Measurements from ENCODE around the gene NCAM1.

The NCAM1 gene

DNA sequence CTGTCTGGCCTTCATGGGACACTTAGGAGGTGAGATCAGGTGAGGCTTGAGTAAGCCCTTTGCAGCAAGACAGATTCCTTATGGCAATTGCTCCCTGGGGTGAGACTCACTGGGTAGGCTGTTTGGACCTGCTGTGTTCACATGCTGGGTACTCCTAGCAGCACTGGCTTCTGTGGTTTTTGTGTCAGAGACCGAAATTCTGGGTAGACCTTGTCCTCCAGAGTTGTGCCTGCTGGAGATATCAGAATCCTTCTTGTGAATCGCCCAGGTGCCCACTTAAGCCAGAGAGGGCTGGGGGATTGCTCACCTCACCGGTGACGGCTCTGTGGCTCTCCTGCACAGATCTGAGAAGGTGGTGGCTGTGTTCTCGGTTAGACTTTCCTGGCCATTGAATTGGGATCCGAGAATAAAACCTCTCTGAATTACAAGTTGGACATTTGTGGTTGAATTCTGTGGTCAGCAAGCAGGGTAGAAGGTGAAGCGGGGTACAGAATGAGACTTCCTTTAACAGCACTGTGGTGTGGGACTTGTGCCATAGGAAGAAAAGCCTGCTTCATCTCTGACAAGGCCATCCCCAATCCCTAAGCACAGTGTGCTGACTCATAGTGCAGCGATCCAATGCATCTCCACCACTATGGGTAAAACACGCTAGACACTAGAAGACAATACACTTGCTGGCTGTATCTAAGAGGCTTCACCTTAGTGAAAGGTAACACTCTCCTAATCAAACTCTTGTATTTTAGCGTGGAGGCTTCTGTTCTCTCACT lies 300.7 kb downstream of the NCAM1 start:
- no peak for DNase-seq

DNA sequence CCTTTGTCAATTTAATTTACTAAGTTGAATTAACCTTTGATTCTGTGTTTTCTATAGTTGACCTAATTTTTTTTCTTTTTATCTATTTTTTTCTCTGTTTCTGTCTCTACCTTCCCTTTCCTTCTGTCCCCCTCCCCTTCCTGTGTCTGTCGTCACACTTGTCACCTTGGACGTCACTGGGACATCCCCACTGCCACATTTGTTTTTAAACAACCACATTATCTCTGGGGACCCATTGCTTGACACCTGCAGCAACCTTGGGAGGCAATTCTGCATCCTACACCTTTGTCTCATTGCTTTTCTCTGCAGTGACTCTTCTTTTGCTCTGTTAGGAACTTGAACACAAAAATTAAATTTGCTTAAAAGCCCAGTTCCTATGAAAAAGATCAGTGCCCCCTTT lies 301.4 kb downstream of the NCAM1 start:
- no peak for DNase-seq

- DNase-seq, result no peak
Observed at GRCh38 chr11:113263458-113264259, 302.4 kb downstream of the NCAM1 start.

GRCh38 chr11:113265362-113265761 lies 304.1 kb downstream of the NCAM1 start:
- DNase-seq, result no peak

- DNase-seq, result no peak
Observed at GRCh38 chr11:113267493-113267892, 306.3 kb downstream of the NCAM1 start.

DNA sequence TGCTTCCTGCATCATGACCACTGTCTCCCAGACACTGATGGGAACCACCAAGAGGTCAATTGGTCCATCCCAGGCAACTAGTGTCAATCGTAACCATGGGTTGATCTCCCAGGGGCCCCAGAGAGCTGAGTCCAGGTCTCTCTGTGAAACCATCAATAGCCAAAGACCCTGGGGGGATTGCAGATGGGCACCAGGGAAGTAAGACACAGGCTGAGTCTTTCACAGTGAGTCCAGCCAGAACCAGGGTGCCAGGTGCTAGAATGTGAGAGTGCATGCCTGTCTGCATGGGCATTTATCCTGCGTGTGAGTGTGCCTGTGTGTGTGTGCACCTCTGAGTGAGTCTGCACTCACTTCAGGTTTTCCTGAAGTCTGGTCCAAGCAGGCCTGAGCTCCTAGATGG lies 307.9 kb downstream of the NCAM1 start:
- no peak for DNase-seq

DNA sequence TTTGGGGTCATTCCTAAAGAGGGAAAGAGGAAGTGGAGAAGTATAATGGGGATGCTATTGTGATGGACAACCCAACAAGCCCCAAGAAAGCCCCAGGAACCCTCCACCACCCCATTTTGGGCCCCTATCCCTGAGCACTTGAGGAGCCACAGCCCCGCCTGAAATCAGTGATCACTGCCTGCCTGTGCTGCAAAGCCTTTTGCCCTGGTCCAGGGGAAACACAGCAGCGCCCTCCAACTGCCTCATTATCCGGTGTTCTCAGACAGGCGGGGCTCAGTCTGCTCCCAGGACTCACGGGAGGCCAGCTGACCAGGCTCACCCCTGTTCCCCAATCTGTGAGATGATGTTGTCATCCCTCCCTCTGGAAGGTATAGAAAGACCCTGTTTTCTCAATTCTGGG lies 308.4 kb downstream of the NCAM1 start:
- DNase-seq, result no peak

GRCh38 chr11:113270080-113270479 lies 308.9 kb downstream of the NCAM1 start:
- no peak for DNase-seq

GRCh38 chr11:113271551-113272245 lies 310.5 kb downstream of the NCAM1 start:
- no peak for DNase-seq

- no peak for DNase-seq
Observed at GRCh38 chr11:113272281-113272680, 311.1 kb downstream of the NCAM1 start.

- DNase-seq, result no peak
Observed at GRCh38 chr11:113272927-113273615, 311.9 kb downstream of the NCAM1 start.

GRCh38 chr11:113273720-113274119 lies 312.5 kb downstream of the NCAM1 start:
- DNase-seq, result no peak

GRCh38 chr11:113274713-113275582 lies 313.7 kb downstream of the NCAM1 start:
- DNase-seq, result peak; percentile 77

GRCh38 chr11:113275602-113276001 lies 314.4 kb downstream of the NCAM1 start:
- DNase-seq, result no peak

DNA sequence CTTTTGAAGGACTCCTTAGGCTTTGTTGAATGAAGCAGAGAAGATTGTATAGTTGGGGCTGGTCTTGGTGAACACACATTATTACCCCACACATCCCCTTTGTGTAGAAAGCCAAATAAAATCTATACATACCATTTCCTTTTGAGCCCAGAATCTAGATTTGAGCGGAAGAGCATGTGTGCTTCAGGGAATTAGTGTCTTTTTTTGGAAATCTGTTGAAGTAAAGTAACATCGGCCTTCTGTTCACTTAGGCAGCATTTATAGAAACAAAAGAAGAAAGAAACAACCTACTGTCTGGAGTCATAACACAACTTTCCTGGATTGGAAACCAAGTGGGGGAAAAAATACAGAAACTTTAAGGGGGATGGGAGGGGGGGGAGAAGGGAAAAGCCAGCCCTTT lies 315.2 kb downstream of the NCAM1 start:
- DNase-seq, result no peak

DNA sequence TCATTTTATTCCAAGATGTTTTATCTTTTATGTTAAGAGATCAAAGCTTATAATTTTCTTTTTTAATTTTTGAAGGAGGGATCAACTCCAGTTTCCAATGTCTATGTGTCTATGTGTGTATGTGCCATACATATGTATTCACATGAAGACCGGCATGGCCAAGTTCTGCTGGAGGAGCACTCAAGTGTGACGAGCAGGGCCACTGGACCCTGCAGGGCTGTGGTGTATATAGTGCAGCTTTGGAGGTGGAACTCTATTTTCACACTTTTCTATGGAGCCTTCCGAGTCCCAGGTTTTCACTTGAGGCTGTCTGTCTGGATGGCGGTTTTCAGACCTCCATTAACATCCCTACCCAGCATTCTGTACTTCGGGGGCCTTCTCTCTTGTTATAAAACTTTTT lies 316.7 kb downstream of the NCAM1 start:
- DNase-seq, result no peak

DNA sequence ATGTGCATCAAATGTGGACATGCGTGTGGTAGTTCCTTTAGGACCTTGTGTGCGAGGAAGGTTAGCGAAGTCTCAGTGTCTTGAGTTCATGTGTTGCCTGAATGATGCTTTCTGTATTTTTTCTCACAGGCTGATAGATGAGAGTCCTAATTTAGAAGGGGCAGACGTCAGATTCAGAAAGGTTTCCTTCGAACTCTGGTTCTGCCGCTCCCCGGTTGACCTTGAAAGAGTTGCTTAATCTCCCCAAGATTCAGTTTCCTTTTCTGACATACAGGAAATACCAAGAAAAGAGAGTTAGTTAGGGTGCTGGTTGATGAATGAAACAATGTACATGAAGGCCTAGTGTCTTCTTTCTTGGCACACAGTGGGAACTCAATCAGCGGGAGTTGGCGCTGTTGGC lies 317.3 kb downstream of the NCAM1 start:
- no peak for DNase-seq

DNA sequence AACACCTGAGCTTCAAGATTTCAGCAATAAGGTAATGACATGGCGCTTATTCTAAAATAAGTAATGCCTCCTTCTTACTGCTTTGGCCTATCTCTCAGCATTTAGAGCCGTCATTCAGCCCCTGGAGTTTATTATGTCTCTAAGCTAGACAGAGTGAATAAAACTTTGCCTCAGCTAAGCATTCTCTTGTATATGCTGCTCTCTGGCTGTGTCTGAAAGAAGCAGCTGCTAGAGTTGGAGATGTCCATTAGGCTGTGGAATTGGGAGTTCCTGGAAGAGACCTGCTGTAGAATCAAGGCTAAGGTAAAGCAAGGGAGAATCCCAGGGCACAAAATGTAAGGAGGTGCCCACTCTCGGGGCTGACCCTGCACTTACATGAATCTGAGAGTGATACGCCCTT lies 317.7 kb downstream of the NCAM1 start:
- no peak for DNase-seq

GRCh38 chr11:113279591-113279990 lies 318.4 kb downstream of the NCAM1 start:
- peak; percentile 32 for DNase-seq

- peak; percentile 21 for DNase-seq
Observed at GRCh38 chr11:113281052-113281725, 320.0 kb downstream of the NCAM1 start.

DNA sequence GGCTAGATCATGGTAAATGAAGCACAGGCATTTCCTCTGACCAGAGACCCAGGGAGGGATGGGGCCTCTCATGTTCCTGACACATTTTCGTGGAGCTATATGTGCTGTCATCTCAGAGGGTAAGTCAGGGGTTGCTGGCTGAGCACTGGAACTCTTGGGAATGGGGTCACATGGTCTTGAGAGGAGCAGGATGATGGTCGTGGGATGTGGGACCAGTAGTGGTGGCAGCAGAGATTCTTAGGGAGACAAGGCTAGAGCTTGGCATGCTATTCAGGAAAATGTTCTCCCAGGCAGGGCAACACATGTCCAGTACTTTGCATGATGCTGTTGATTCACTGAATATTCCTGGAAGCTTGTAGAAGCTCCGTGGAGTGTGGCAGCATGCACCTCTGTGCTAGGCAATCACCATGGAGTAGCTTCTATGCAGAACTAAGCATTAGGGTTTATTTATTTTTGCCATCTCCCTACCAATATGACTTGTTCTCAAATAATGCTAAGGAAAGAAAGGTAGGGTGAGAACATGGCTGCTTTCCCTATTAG lies 321.7 kb downstream of the NCAM1 start:
- peak; percentile 11 for DNase-seq

Data from islet precursor cell (in vitro differentiated cells).